ENCODE measurements around the gene SCYL3. TPM values are rescaled to one million over a fixed set of nuclear protein-coding genes. Genes with fewer than 3 reads are reported as not detected.
"Not testable (repeated sequence)": the region's sequence is repeated elsewhere in the genome, so short reads cannot be mapped to it uniquely, and the experiment has no call there.

The SCYL3 gene
- total RNA-seq, 1 donor from 2014 or later, result 5.6 TPM

DNA sequence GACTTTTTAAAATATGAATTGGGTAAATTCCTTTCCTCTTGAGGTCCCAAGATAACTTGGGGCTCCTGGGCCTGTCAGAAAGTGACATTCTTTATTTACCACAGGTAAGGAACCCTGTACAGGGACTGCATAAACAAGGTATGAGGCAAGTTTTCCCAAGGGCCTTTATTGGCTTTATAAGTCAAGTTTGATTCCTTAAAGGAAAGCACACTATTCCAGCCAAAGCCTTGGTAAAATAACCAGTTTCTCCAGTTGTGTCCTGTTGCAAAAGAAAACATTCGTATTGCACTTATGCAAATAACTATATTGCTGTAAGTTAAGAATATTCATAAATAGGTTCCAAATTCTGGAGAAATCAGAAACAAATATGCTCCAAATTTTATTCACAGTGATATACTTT is 77.1 kb downstream of the SCYL3 start:
- DNase-seq, result no peak
- Histone ChIP-seq H3K27me3 (ENCODE audit: low read depth) (no peaks in the 10 kb centered on the region), H3K4me3 (no peak overlapping the region), H3K36me3 (peaks cover 5% of the 10 kb centered on the region), H3K9me3 (replicated peaks) (no peaks in the 10 kb centered on the region), H3K27ac (replicated peaks) (no peak overlapping the region), H3K4me1 (no peaks in the 10 kb centered on the region)
- TF ChIP-seq, protein P1, sequence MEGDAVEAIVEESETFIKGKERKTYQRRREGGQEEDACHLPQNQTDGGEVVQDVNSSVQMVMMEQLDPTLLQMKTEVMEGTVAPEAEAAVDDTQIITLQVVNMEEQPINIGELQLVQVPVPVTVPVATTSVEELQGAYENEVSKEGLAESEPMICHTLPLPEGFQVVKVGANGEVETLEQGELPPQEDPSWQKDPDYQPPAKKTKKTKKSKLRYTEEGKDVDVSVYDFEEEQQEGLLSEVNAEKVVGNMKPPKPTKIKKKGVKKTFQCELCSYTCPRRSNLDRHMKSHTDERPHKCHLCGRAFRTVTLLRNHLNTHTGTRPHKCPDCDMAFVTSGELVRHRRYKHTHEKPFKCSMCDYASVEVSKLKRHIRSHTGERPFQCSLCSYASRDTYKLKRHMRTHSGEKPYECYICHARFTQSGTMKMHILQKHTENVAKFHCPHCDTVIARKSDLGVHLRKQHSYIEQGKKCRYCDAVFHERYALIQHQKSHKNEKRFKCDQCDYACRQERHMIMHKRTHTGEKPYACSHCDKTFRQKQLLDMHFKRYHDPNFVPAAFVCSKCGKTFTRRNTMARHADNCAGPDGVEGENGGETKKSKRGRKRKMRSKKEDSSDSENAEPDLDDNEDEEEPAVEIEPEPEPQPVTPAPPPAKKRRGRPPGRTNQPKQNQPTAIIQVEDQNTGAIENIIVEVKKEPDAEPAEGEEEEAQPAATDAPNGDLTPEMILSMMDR (IDR thresholded peaks at IDR 0.05; ENCODE audit: borderline replicate concordance), result no peak
- intact Hi-C loops (cut with micrococcal nuclease), result no loop called here

DNA sequence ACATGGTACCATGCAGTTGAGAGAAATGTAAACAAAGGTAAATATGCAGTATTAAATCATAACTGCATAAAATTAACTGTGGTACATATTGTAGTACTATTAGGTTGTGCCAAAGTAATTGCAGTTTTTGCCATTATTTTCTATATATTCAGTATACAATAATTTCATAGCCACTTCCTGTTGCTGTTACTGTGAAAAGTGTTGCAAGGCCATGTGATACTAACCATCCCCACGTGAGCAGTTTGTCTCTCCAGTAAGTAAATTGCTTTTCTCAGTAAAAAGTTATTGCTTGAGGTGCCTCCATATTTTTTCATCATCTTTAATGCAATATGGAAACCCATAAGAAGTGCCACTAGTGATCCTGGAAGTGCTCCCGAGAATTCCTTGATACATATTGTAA is 79.4 kb downstream of the SCYL3 start:
- H3K36me3 ChIP-seq, result peaks cover 4% of the 10 kb centered on the region
- TF ChIP-seq, protein P1 (IDR thresholded peaks at IDR 0.05; ENCODE audit: borderline replicate concordance), result no peak
- no peaks in the 10 kb centered on the region for H3K27me3 ChIP-seq (ENCODE audit: low read depth)
- H3K4me3 ChIP-seq, result no peak overlapping the region
- no peaks in the 10 kb centered on the region for H3K9me3 ChIP-seq (replicated peaks)
- H3K27ac ChIP-seq (replicated peaks), result no peak overlapping the region
- no peaks in the 10 kb centered on the region for H3K4me1 ChIP-seq
- intact Hi-C loops (cut with micrococcal nuclease), result no loop called here
- DNase-seq, result no peak

DNA sequence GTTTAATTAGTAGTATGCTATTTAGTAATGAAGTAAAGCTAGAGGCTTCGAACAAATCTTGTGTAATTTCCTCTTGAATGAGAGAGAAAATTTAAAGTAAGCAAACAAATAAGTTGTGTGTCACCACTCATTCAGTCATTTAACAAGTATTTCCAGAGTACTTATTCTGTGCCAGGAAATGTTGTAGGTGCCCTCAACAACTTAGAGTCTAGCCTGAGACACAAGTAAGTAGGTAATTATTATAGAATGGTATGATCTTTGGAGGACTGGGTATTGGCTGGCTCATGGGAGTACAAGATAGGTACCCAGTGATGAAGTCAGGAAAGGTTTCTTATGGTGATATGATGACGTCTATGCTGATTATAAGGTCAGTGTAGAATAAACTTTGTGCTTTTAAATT is 81.6 kb downstream of the SCYL3 start:
- Histone ChIP-seq H3K36me3 (peaks cover 4% of the 10 kb centered on the region), H3K9me3 (replicated peaks) (no peaks in the 10 kb centered on the region), H3K4me3 (no peak overlapping the region), H3K4me1 (no peaks in the 10 kb centered on the region), H3K27me3 (ENCODE audit: low read depth) (no peaks in the 10 kb centered on the region), H3K27ac (replicated peaks) (no peak overlapping the region)
- DNase-seq, result no peak
- TF ChIP-seq, protein P1 (IDR thresholded peaks at IDR 0.05; ENCODE audit: borderline replicate concordance), result no peak
- intact Hi-C loops (cut with micrococcal nuclease), result no loop called here

DNA sequence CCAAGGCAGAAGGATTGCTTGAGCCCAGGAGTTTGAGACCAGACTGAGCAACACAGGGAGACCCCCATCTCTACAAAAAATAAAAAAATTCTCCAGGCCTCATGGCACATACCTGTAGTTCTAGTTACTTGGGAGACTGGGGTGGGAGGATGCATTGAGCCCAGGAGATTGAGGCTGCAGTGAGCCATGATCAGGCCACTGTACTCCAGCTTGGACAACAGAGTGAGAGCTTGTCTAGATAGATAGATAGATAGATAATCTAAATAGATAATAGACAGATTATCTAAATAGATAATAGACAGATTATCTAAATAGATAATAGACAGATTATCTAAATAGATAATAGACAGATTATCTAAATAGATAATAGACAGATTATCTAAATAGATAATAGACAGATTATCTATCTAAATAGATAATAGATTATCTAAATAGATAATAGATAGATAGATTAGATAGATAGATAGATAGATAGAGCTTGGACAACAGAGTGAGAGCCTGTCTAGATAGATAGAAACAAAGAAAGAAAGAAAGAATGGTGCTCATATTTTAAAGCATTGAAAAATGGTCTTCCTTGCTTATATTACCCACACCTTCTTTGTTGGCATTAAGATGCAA is 82.2 kb downstream of the SCYL3 start:
- H3K36me3 ChIP-seq; H3K4me3 ChIP-seq; H3K4me1 ChIP-seq; H3K9me3 ChIP-seq (replicated peaks); H3K27me3 ChIP-seq (ENCODE audit: low read depth); H3K27ac ChIP-seq (replicated peaks); intact Hi-C loops (cut with micrococcal nuclease); DNase-seq: not testable (repeated sequence)

DNA sequence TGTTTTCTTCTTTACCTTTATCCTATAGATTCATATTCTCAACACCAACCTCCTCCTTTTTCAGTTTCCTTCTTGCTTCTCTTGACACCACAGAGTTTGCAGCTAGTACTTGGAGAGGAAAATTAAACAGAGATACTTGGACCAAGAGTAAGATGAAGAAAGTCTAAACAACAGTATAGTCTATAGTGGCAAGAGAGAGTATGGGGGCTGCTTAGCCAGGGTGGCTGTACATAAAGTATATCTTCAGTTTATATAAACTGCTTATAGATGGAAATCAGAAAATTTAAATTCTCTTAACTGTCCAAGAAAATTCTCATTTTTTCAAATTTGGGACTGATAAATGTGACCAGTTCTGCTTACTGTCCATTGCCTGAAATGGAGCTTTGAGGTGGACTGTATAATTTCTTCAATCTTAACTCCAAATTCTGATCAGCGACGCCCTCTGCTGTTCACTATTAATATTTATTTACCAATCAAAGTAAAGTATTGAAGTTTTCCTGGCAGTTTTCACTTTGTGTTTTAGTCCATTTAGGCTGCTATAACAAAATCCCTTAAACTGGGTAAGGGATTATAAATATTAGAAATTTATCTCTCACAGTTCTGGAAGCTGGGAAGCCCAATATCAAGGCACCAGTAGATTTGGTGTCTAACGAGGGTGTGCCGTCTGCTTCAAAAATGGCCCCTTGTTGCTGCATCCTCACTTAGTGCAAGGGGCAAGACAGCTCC is 84.2 kb downstream of the SCYL3 start:
- intact Hi-C loops (cut with micrococcal nuclease), result loop anchor here (10.0 kb wide), 2 partner anchors 205 to 255 kb away; no protein-coding TSS in a partner anchor
- Histone ChIP-seq H3K36me3 (peaks cover 25% of the 10 kb centered on the region), H3K27me3 (ENCODE audit: low read depth) (no peaks in the 10 kb centered on the region), H3K4me3 (no peak overlapping the region), H3K4me1 (no peaks in the 10 kb centered on the region), H3K27ac (replicated peaks) (no peak overlapping the region), H3K9me3 (replicated peaks) (no peaks in the 10 kb centered on the region)
- TF ChIP-seq, protein P1 (IDR thresholded peaks at IDR 0.05; ENCODE audit: borderline replicate concordance), result peak; percentile 67
- DNase-seq, result no peak

DNA sequence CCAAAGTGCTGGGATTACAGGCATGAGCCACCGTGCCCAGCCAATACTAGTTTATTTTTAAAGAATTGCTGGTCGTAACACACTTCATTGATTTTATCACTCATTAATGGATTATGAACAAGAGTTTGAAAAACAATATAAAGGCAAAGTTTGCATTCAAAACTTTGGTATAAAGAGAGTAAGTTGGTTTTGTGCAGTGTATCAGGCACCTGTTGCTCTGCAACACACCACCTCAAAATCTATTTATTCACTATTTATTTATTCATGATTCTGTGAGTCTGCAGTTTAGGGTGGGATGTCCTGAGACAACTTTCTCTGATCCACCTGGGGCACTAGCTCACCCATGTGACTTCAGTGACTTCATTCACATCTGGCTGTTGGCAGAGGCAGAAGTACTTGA is 88.8 kb downstream of the SCYL3 start:
- intact Hi-C loops (cut with micrococcal nuclease), result loop anchor here (10.0 kb wide), 2 partner anchors 200 to 250 kb away; no protein-coding TSS in a partner anchor
- TF ChIP-seq, protein P1 (IDR thresholded peaks at IDR 0.05; ENCODE audit: borderline replicate concordance), result no peak
- Histone ChIP-seq H3K36me3 (peaks cover 31% of the 10 kb centered on the region), H3K4me3 (no peak overlapping the region), H3K27me3 (ENCODE audit: low read depth) (no peaks in the 10 kb centered on the region), H3K27ac (replicated peaks) (no peak overlapping the region), H3K9me3 (replicated peaks) (no peaks in the 10 kb centered on the region), H3K4me1 (no peaks in the 10 kb centered on the region)
- DNase-seq, result no peak

Measured in left ventricle myocardium inferior (tissue), 1 donor.